DND-41 (cell line): ENCODE results near the gene RNF13.

ENCODE experiments used
- CTCF ChIP-seq: IDR thresholded peaks from 2 replicates; pipeline ENCODE4 v1.5.1; 2012; ENCODE audit warnings: borderline replicate concordance, low read length, moderate library complexity, mild to moderate bottlenecking; ENCODE audit not compliant: poor library complexity, severe bottlenecking; ENCODE audit errors: extremely low read depth
- EZH2 ChIP-seq: IDR thresholded peaks from 3 replicates; pipeline ENCODE4 v1.6.1; 2012; ENCODE audit warnings: borderline replicate concordance, low read depth, mild to moderate bottlenecking, moderate library complexity, low read length, inconsistent platforms; ENCODE audit not compliant: severe bottlenecking

- TF ChIP-seq CTCF (no peak), EZH2 (no peak)
These were observed 19.1 kb downstream of the RNF13 start for GRCh38 chr3:149832086-149832485.
